Activated CD4-positive, alpha-beta memory T cell treated with anti-CD3 and anti-CD28 coated beads for 36 hours (primary cell): Measurements from ENCODE around the gene DNAH10. TPM values are rescaled to one million over a fixed set of nuclear protein-coding genes. Genes with fewer than 3 reads are reported as not detected.

Experiments used
- CTCF ChIA-PET: fragments of 350-600 bp; sonication (Branson Sonifier 250); formaldehyde crosslinking; loops from one replicate; lab custom pipeline; 2021; ENCODE audit warnings: antibody characterized with exemption, inconsistent platforms; lab: Charles Lee
- POLR2A ChIA-PET: fragments of 350-600 bp; sonication (Branson Sonifier 250); formaldehyde crosslinking; loops from one replicate; lab custom pipeline; 2021; ENCODE audit warnings: antibody characterized with exemption; lab: Charles Lee
- DNase-seq: peaks from one replicate; pipeline ENCODE4 v3.0.0-alpha.2; 2020
- H3K27ac Mint-ChIP-seq: one replicate; pipeline ENCODE4 v1.8.0; 2021; ENCODE audit warnings: mixed read lengths
- H3K27me3 Mint-ChIP-seq: one replicate; pipeline ENCODE4 v1.8.0; 2021; ENCODE audit warnings: mixed read lengths
- H3K36me3 Mint-ChIP-seq: one replicate; pipeline ENCODE4 v1.8.0; 2021; ENCODE audit warnings: mixed read lengths
- H3K4me1 Mint-ChIP-seq: one replicate; pipeline ENCODE4 v1.8.0; 2021; ENCODE audit warnings: low read depth, mixed read lengths
- H3K4me3 Mint-ChIP-seq: one replicate; pipeline ENCODE4 v1.8.0; 2021; ENCODE audit warnings: mild to moderate bottlenecking, mixed read lengths
- H3K9me3 Mint-ChIP-seq: one replicate; pipeline ENCODE4 v1.8.0; 2021; ENCODE audit warnings: mixed read lengths
- intact Hi-C: fragments of 100-400 bp; cut with micrococcal nuclease; formaldehyde crosslinking; loops from one replicate; pipeline ENCODE4 v1.15.1; 2023
- total RNA-seq, 2 experiments: library from RNA; stranded (reverse); gene quantifications; one replicate each; pipeline ENCODE4 v1.2.3, GENCODE V29; 2021

The DNAH10 gene
- total RNA-seq, 2 experiments from 2014 or later, result 0.10 to 0.19 TPM

GRCh38 chr12:123849517-123849916, 87.4 kb downstream of the DNAH10 start:
- no peaks in the 10 kb centered on the region for H3K4me1 Mint-ChIP-seq
- no peak overlapping the region for H3K27ac Mint-ChIP-seq
- H3K36me3 Mint-ChIP-seq, result no peaks in the 10 kb centered on the region
- DNase-seq, result no peak
- H3K9me3 Mint-ChIP-seq, result no peaks in the 10 kb centered on the region
- CTCF ChIA-PET, result interaction anchor here (0.5 kb wide), 1 partner anchor 49 kb away, joined by 3 read pairs; no protein-coding TSS in a partner anchor
- POLR2A ChIA-PET, result no interaction called here
- H3K4me3 Mint-ChIP-seq, result no peak overlapping the region
- no peaks in the 10 kb centered on the region for H3K27me3 Mint-ChIP-seq
- intact Hi-C loops, result no loop called here

- intact Hi-C loops, result no loop called here
- Mint-ChIP-seq H3K36me3 (no peaks in the 10 kb centered on the region), H3K27ac (no peak overlapping the region), H3K4me1 (no peaks in the 10 kb centered on the region), H3K4me3 (no peak overlapping the region), H3K27me3 (no peaks in the 10 kb centered on the region), H3K9me3 (no peaks in the 10 kb centered on the region)
- ChIA-PET CTCF (interaction anchor here (0.5 to 0.7 kb wide), 2 partner anchors 11 to 50 kb away, joined by 3 read pairs; no protein-coding TSS in a partner anchor), POLR2A (no interaction called here)
- no peak for DNase-seq
Observed at GRCh38 chr12:123850246-123851134, 88.4 kb downstream of the DNAH10 start.

- H3K36me3 Mint-ChIP-seq, result no peaks in the 10 kb centered on the region
- no peaks in the 10 kb centered on the region for H3K9me3 Mint-ChIP-seq
- no peak for DNase-seq
- peaks cover 3% of the 10 kb centered on the region for H3K27me3 Mint-ChIP-seq
- no peak overlapping the region for H3K27ac Mint-ChIP-seq
- ChIA-PET CTCF (no interaction called here), POLR2A (no interaction called here)
- H3K4me1 Mint-ChIP-seq, result no peaks in the 10 kb centered on the region
- no peak overlapping the region for H3K4me3 Mint-ChIP-seq
- intact Hi-C loops, result no loop called here
Observed at GRCh38 chr12:123853396-123854070, 91.4 kb downstream of the DNAH10 start.

- ChIA-PET CTCF (no interaction called here), POLR2A (no interaction called here)
- H3K27me3 Mint-ChIP-seq, result peaks cover 4% of the 10 kb centered on the region
- no peak for DNase-seq
- no peaks in the 10 kb centered on the region for H3K4me1 Mint-ChIP-seq
- no peaks in the 10 kb centered on the region for H3K9me3 Mint-ChIP-seq
- no peaks in the 10 kb centered on the region for H3K36me3 Mint-ChIP-seq
- no peak overlapping the region for H3K27ac Mint-ChIP-seq
- intact Hi-C loops, result no loop called here
- no peak overlapping the region for H3K4me3 Mint-ChIP-seq
Observed at GRCh38 chr12:123854232-123854631, 92.1 kb downstream of the DNAH10 start.

GRCh38 chr12:123854918-123855317, 92.8 kb downstream of the DNAH10 start:
- no peaks in the 10 kb centered on the region for H3K9me3 Mint-ChIP-seq
- H3K36me3 Mint-ChIP-seq, result no peaks in the 10 kb centered on the region
- ChIA-PET CTCF (no interaction called here), POLR2A (no interaction called here)
- peaks cover 5% of the 10 kb centered on the region for H3K27me3 Mint-ChIP-seq
- no peaks in the 10 kb centered on the region for H3K4me1 Mint-ChIP-seq
- intact Hi-C loops, result no loop called here
- no peak overlapping the region for H3K27ac Mint-ChIP-seq
- no peak overlapping the region for H3K4me3 Mint-ChIP-seq
- DNase-seq, result no peak

GRCh38 chr12:123856681-123857080, 94.6 kb downstream of the DNAH10 start:
- Mint-ChIP-seq H3K4me3 (no peak overlapping the region), H3K27me3 (peaks cover 5% of the 10 kb centered on the region)
- intact Hi-C loops, result no loop called here

GRCh38 chr12:123858176-123858575, 96.1 kb downstream of the DNAH10 start:
- intact Hi-C loops, result no loop called here
- Mint-ChIP-seq H3K36me3 (no peaks in the 10 kb centered on the region), H3K27ac (no peak overlapping the region), H3K4me1 (no peaks in the 10 kb centered on the region), H3K27me3 (peaks cover 5% of the 10 kb centered on the region), H3K9me3 (no peaks in the 10 kb centered on the region), H3K4me3 (no peak overlapping the region)
- ChIA-PET CTCF (no interaction called here), POLR2A (no interaction called here)
- no peak for DNase-seq

More at GRCh38 chr12:123856681-123857080, 94.6 kb downstream of the DNAH10 start:
- Mint-ChIP-seq H3K9me3 (no peaks in the 10 kb centered on the region), H3K4me1 (no peaks in the 10 kb centered on the region), H3K27ac (no peak overlapping the region), H3K36me3 (no peaks in the 10 kb centered on the region)
- ChIA-PET POLR2A (no interaction called here), CTCF (no interaction called here)
- no peak for DNase-seq

- Mint-ChIP-seq H3K36me3 (no peaks in the 10 kb centered on the region), H3K27me3 (peaks cover 5% of the 10 kb centered on the region), H3K27ac (no peak overlapping the region), H3K9me3 (no peaks in the 10 kb centered on the region), H3K4me1 (no peaks in the 10 kb centered on the region), H3K4me3 (no peak overlapping the region)
- CTCF ChIA-PET, result no interaction called here
- DNase-seq, result no peak
- intact Hi-C loops, result no loop called here
- POLR2A ChIA-PET, result no interaction called here
Observed at GRCh38 chr12:123859035-123859434, 96.9 kb downstream of the DNAH10 start.

GRCh38 chr12:123860377-123860776, 98.3 kb downstream of the DNAH10 start:
- Mint-ChIP-seq H3K27me3 (peaks cover 5% of the 10 kb centered on the region), H3K9me3 (no peaks in the 10 kb centered on the region), H3K4me3 (no peak overlapping the region), H3K36me3 (no peaks in the 10 kb centered on the region), H3K4me1 (no peaks in the 10 kb centered on the region), H3K27ac (no peak overlapping the region)
- POLR2A ChIA-PET, result no interaction called here
- CTCF ChIA-PET, result interaction anchor here (1.1 kb wide), 1 partner anchor 18 kb away, joined by 4 read pairs; no protein-coding TSS in a partner anchor
- no peak for DNase-seq
- intact Hi-C loops, result no loop called here

- H3K27me3 Mint-ChIP-seq, result peaks cover 6% of the 10 kb centered on the region
- no peak overlapping the region for H3K27ac Mint-ChIP-seq
- H3K9me3 Mint-ChIP-seq, result no peaks in the 10 kb centered on the region
- H3K4me1 Mint-ChIP-seq, result no peaks in the 10 kb centered on the region
- H3K36me3 Mint-ChIP-seq, result no peaks in the 10 kb centered on the region
- no peak for DNase-seq
- POLR2A ChIA-PET, result no interaction called here
- intact Hi-C loops, result no loop called here
- no peak overlapping the region for H3K4me3 Mint-ChIP-seq
- CTCF ChIA-PET, result interaction anchor here (1.1 kb wide), 1 partner anchor 19 kb away, joined by 4 read pairs; no protein-coding TSS in a partner anchor
Observed at GRCh38 chr12:123861392-123861791, 99.3 kb downstream of the DNAH10 start.

GRCh38 chr12:123867141-123867540, 105.0 kb downstream of the DNAH10 start:
- CTCF ChIA-PET, result no interaction called here
- intact Hi-C loops, result no loop called here
- DNase-seq, result no peak
- Mint-ChIP-seq H3K27me3 (peaks cover 16% of the 10 kb centered on the region), H3K4me1 (no peaks in the 10 kb centered on the region), H3K4me3 (no peak overlapping the region), H3K9me3 (no peaks in the 10 kb centered on the region), H3K36me3 (no peaks in the 10 kb centered on the region), H3K27ac (no peak overlapping the region)
- POLR2A ChIA-PET, result no interaction called here

GRCh38 chr12:123868791-123869190, 106.7 kb downstream of the DNAH10 start:
- POLR2A ChIA-PET, result no interaction called here
- no peak overlapping the region for H3K4me3 Mint-ChIP-seq
- intact Hi-C loops, result no loop called here
- H3K9me3 Mint-ChIP-seq, result no peaks in the 10 kb centered on the region
- no peak overlapping the region for H3K27ac Mint-ChIP-seq
- DNase-seq, result no peak
- CTCF ChIA-PET, result no interaction called here
- peaks cover 17% of the 10 kb centered on the region for H3K27me3 Mint-ChIP-seq
- H3K36me3 Mint-ChIP-seq, result no peaks in the 10 kb centered on the region
- H3K4me1 Mint-ChIP-seq, result no peaks in the 10 kb centered on the region
